Neural crest cell (in vitro differentiated cells): ENCODE measurements around the gene PRIM2. TPM values are rescaled to one million over a fixed set of nuclear protein-coding genes. Genes with fewer than 3 reads are reported as not detected.
"Not testable (repeated sequence)": the region's sequence is repeated elsewhere in the genome, so short reads cannot be mapped to it uniquely, and the experiment has no call there.

Experiments used
- DNase-seq: peaks from one replicate; pipeline ENCODE4 v3.0.0; 2021; ENCODE audit warnings: low read depth, mixed read lengths, low spot score
- H3K27ac Mint-ChIP-seq: one replicate; pipeline ENCODE4 v1.8.0; 2021; ENCODE audit warnings: mild to moderate bottlenecking, mixed read lengths; ENCODE audit not compliant: unreplicated experiment
- H3K27me3 Mint-ChIP-seq: 2 replicates; pipeline ENCODE4 v1.8.0; 2021; ENCODE audit warnings: low read depth, mild to moderate bottlenecking, mixed read lengths
- H3K36me3 Mint-ChIP-seq: 2 replicates; pipeline ENCODE4 v1.8.0; 2021; ENCODE audit warnings: low read depth, mild to moderate bottlenecking, mixed read lengths
- H3K4me1 Mint-ChIP-seq: 2 replicates; pipeline ENCODE4 v1.8.0; 2021; ENCODE audit warnings: mixed read lengths
- H3K4me3 Mint-ChIP-seq: one replicate; pipeline ENCODE4 v1.8.0; 2021; ENCODE audit warnings: mild to moderate bottlenecking, mixed read lengths
- H3K9me3 Mint-ChIP-seq: 2 replicates; pipeline ENCODE4 v1.8.0; 2021; ENCODE audit warnings: mixed read lengths
- total RNA-seq: library from RNA; stranded (reverse); gene quantifications from 2 replicates; pipeline ENCODE4 v1.2.1, GENCODE V29; 2021
- TF ChIP-seq, protein P1 (sequence below): fragments of 200-600 bp; sonication (generic); conservative IDR thresholded peaks from 2 replicates; pipeline ENCODE4 v1.5.0; 2021; ENCODE audit warnings: antibody characterized with exemption, mild to moderate bottlenecking

Gene PRIM2
- total RNA-seq, 1 donor from 2014 or later: 35.6 TPM

DNA sequence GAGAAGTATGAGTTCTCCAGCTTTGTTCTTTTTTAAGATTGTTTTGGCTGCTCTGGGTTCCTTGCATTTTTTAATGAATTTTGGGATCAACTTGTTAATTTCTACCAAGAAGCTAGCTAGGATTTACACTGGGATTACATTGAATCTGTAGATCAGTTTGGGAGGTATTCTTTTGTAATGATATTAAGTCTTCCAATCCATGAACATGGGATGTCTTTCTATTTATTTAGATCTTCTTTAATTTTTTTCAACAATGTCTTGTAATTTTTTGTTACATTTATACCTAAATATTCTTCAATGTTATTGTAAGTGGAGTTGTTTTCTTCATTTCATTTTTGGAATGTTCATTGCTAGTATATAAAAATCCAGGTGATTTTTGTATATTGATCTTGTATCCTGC, 12.5 kb downstream of the PRIM2 start:
- H3K36me3 Mint-ChIP-seq: peaks cover 82% of the 10 kb centered on the region
- no peak overlapping the region for H3K27ac Mint-ChIP-seq
- no peak overlapping the region for H3K4me3 Mint-ChIP-seq
- TF ChIP-seq, protein P1, sequence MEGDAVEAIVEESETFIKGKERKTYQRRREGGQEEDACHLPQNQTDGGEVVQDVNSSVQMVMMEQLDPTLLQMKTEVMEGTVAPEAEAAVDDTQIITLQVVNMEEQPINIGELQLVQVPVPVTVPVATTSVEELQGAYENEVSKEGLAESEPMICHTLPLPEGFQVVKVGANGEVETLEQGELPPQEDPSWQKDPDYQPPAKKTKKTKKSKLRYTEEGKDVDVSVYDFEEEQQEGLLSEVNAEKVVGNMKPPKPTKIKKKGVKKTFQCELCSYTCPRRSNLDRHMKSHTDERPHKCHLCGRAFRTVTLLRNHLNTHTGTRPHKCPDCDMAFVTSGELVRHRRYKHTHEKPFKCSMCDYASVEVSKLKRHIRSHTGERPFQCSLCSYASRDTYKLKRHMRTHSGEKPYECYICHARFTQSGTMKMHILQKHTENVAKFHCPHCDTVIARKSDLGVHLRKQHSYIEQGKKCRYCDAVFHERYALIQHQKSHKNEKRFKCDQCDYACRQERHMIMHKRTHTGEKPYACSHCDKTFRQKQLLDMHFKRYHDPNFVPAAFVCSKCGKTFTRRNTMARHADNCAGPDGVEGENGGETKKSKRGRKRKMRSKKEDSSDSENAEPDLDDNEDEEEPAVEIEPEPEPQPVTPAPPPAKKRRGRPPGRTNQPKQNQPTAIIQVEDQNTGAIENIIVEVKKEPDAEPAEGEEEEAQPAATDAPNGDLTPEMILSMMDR: no peak
- DNase-seq: no peak
- no peaks in the 10 kb centered on the region for H3K27me3 Mint-ChIP-seq
- no peaks in the 10 kb centered on the region for H3K4me1 Mint-ChIP-seq
- H3K9me3 Mint-ChIP-seq: peaks cover 35% of the 10 kb centered on the region

DNA sequence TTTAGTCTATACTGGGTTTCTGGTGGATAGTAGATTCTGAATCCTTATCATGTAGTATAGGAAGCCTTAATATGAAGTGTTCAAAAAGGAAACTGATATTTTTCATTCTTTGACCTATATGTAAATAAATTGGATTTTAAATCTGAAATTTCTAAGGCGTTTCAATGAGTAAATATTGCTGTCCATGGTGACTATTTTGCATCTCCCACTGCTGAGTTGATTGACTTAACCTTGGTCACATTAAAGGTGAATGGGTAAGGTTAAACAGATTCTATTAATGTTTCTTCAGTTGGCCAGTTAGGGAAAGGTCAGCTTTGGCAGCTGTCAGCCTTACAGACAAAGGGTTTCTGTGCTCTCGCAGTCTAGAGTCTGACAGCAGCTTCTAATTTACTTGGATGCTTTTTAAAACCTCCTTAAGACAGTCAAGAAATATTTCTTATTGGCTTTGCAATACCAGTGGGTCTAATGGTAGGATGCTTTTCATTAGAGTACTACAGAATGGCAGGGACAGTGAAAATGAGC, 24.8 kb downstream of the PRIM2 start:
- Mint-ChIP-seq H3K4me3 (no peak overlapping the region), H3K27ac (no peak overlapping the region), H3K9me3 (peaks cover 3% of the 10 kb centered on the region), H3K36me3 (peaks cover 31% of the 10 kb centered on the region), H3K4me1 (peaks cover 18% of the 10 kb centered on the region), H3K27me3 (no peaks in the 10 kb centered on the region)
- DNase-seq: no peak
- TF ChIP-seq, protein P1: no peak

DNA sequence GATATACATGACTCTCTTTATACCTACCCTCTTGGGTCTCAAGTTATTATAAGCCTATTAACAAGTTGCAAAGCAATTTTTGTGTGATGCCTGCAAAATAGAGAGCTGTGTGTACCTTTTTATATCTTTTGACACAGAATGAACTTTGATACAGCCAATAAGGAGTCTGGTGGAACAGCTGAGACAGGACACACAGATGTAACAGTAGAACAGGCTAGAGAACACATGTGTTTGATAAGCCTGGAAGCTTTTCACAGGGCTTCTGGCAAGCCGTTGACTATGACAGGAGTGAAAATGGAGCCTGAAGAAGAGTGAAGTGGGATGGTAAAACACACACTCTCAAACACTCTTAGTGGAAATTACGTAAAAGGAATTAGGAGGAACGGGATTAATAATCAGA, 25.9 kb downstream of the PRIM2 start:
- not testable (repeated sequence) for H3K4me3 Mint-ChIP-seq, DNase-seq, H3K27ac Mint-ChIP-seq, H3K27me3 Mint-ChIP-seq, H3K9me3 Mint-ChIP-seq
- Mint-ChIP-seq H3K4me1 (peaks cover 18% of the 10 kb centered on the region), H3K36me3 (peaks cover 27% of the 10 kb centered on the region)

DNA sequence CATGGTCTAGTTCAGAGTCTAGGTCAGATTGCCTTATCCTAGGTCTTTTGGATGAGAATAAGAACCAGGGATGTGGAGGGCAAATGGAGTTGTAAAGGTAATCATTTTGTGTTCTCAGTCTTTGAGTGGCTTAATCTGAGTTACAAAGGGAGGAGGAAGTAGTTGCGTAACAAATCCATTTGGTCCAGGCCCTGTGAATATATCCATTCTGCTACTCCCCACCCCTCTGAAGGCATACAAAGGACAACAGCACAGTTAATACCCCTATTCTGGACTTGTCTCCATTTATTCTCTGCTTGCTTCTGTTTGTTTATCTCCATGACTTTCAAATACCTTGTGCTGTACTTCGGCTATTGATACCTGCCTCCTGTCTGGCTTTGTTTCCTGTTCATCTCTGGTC, 29.3 kb downstream of the PRIM2 start:
- H3K27me3 Mint-ChIP-seq, H3K4me3 Mint-ChIP-seq, DNase-seq, H3K4me1 Mint-ChIP-seq, H3K9me3 Mint-ChIP-seq, H3K27ac Mint-ChIP-seq: not testable (repeated sequence)
- H3K36me3 Mint-ChIP-seq: peaks cover 21% of the 10 kb centered on the region

DNA sequence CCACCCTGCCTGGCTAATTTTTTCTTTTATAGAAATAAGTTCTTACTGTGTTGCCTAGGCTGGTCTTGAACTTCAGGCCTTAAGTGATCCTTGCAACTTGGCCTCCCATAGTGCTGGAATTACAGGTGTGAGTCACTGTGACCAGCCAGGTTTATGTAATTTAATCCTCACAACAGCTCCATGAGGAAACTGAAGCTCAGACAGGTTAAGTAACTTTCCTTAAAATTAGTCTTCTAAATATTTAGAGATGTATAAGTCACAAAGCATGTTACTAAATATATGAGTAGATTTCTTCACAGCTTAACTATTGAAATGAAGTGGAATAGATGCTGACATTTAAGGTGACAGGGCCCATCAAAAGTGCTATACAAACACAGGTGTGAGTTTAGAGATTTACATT, 30.2 kb downstream of the PRIM2 start:
- H3K4me1 Mint-ChIP-seq, H3K27ac Mint-ChIP-seq, H3K9me3 Mint-ChIP-seq, DNase-seq, H3K4me3 Mint-ChIP-seq, H3K27me3 Mint-ChIP-seq: not testable (repeated sequence)
- H3K36me3 Mint-ChIP-seq: peaks cover 16% of the 10 kb centered on the region

DNA sequence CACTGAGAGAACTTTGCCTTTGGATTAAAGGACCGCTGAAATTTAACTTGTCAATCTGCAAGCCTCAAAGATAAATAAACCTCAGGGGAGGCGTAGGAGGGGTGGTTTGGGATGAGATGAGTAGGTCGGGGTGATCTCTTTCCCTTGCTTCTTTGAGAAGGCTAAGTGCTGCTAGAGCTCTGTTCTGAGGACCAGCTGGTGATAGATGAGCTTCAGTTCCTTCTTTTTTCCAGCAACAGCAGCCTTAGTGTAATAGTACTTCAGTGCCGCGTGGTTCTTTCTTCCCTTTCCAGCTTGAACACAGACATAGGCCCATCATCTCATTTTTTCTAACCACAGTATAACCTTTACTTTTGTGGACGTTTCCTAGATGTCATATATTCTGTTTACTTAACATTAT, 33.0 kb downstream of the PRIM2 start:
- H3K27me3 Mint-ChIP-seq, DNase-seq, H3K4me3 Mint-ChIP-seq, H3K9me3 Mint-ChIP-seq, H3K27ac Mint-ChIP-seq, H3K4me1 Mint-ChIP-seq: not testable (repeated sequence)
- peaks cover 13% of the 10 kb centered on the region for H3K36me3 Mint-ChIP-seq

DNA sequence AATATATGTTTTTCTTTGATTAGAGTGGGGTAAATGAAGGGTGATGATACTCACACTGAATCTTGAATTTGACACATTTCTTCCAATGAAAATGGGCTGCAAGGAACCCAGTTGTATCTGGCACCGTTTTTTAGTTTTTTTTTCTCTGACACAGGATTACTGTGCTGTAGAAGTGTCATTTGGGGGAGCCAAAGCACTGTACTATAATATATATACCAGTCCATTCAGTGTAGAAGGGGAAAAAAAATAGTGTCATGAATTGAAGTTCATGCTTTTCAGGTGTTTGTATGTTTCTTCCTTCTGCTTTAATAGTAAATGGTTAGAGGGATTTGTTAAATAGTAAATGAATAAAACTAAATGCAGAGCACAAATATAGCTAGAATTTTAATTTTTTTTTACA, 35.2 kb downstream of the PRIM2 start:
- H3K4me3 Mint-ChIP-seq, H3K4me1 Mint-ChIP-seq, H3K36me3 Mint-ChIP-seq, DNase-seq, H3K27ac Mint-ChIP-seq, H3K27me3 Mint-ChIP-seq, H3K9me3 Mint-ChIP-seq: not testable (repeated sequence)

DNA sequence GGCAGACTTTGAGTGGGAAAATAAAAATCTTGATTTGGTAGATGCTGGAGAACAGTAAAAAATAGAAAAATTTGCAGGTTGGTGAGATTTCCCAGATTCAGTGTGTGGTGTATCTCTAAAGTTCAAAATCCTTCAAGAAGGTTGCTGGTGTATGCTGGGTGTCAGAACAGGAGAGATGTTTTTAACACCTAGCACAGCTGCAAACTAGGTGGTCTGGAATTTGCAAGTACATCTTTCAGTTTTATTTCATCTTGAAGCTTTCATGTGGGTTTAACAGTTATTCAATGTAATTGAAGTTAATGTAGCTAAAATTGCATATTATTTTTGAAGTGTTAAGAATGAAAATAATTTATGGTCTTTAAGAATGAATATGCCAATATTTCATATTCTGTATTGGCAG, 40.9 kb downstream of the PRIM2 start:
- not testable (repeated sequence) for DNase-seq, H3K4me1 Mint-ChIP-seq, H3K27me3 Mint-ChIP-seq, H3K27ac Mint-ChIP-seq, H3K9me3 Mint-ChIP-seq, H3K36me3 Mint-ChIP-seq, H3K4me3 Mint-ChIP-seq

DNA sequence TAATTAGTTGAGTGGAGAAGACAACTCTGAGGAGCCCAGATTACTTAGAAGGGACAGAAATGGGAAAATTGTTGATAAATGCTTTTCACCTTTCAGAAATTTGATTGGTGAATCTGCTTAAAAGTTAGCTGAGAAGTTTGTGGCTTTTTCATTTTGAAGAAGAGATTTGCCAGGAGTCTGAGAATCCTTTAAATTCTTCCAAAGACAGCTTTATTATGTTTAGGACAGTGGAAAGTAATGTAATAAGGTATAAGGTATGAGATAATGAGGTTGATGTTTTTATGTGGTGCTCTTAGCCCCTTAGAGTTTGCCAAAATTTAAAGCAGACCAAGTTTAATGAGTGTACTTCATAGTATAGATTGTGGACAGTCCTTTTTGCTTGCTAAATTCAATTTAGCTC, 42.3 kb downstream of the PRIM2 start:
- not testable (repeated sequence) for H3K9me3 Mint-ChIP-seq, H3K4me3 Mint-ChIP-seq

DNA sequence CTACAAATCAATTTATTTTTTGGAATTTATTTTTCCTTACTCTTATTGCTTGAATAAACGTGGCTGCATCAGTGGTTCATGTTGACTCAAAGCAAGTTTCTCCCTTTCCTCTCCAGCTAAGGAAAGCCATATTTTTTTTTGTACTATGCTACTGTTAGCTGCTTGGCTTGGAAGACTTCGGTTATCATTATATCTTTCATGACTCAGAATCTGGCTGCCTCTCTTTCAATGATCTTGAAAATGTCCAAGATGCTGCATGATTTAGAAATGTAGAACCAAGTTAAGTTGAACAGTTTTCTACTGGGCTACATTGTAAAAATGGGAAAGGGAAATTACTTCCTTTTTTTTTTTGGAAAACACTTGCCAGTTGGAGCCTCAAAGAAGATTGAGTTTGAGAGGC, 44.9 kb downstream of the PRIM2 start:
- not testable (repeated sequence) for H3K36me3 Mint-ChIP-seq, H3K9me3 Mint-ChIP-seq, H3K27me3 Mint-ChIP-seq, H3K4me1 Mint-ChIP-seq, DNase-seq, H3K4me3 Mint-ChIP-seq, H3K27ac Mint-ChIP-seq

More for the DNA sequence above, 42.3 kb downstream of the PRIM2 start:
- not testable (repeated sequence) for H3K27me3 Mint-ChIP-seq, H3K36me3 Mint-ChIP-seq, H3K27ac Mint-ChIP-seq, DNase-seq, H3K4me1 Mint-ChIP-seq

DNA sequence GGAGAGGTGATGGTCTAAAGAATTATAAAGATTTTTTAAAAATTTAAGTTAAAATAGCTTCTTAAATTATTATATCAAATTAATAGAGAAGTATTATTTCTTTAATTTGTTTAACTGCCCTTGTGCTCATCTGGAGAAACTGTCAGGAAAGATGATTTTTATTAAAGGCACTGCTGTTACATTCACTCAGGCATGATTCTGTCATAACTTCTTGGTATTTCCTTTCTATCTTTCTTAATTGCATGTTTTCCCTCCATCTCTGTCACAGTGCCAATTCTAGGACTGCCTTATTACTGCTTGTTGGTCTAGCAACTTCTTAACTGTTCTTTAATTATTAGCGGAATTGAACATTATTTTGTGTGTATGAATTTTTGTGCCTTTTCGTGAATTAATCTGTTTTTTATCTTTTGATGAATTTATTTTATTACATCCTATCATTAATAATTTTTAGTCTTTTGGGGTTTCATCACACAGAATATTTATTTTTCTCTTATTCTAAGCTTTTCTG, 47.7 kb downstream of the PRIM2 start:
- not testable (repeated sequence) for H3K9me3 Mint-ChIP-seq, H3K4me1 Mint-ChIP-seq, H3K27me3 Mint-ChIP-seq, H3K36me3 Mint-ChIP-seq, H3K27ac Mint-ChIP-seq, DNase-seq, H3K4me3 Mint-ChIP-seq

DNA sequence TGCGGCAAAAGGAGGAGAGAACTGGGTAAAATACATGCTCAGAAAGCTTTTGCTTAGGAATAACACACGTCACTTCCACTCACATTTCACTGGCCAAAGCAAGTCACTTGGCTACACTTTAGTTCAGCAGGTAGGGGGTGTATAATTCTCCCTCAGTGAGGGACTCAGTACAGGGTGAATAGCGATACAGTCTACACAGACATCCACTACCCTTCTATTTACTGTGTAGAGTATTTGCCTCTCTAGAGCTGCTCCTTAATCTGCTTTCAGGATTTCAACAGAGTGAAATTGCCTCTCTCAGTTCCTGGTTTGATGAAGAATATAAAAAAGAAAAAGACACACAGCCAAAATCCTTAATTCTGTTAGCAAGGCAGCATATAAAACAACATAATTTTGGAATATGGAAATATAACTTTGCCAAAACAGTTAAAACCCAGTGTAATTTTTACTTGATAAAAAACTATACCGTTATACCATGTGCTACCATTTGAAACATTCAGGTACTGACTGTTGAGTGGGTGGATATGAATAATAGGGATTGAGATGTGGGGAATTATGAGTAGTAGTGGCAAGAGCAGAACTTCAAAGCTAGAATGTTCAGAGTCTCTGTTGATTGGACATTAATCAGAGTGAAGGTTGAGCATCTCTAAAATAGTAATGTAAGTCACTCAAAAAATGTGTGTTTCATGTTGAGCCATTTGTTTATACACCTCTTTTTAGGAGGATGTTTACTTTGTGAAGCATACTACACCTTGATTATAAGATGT, 51.7 kb downstream of the PRIM2 start:
- DNase-seq, H3K4me3 Mint-ChIP-seq, H3K27me3 Mint-ChIP-seq, H3K27ac Mint-ChIP-seq, H3K9me3 Mint-ChIP-seq, H3K4me1 Mint-ChIP-seq: not testable (repeated sequence)
- peaks cover 11% of the 10 kb centered on the region for H3K36me3 Mint-ChIP-seq
